C4-2B (cell line): Measurements from ENCODE around the gene TXNIP.

Experiments used
- ZFX ChIP-seq: fragments of 450-650 bp; IDR thresholded peaks from 2 replicates; pipeline ENCODE4 v1.6.1; 2017
- TF ChIP-seq, protein P1 (sequence below): fragments of 450-650 bp; conservative IDR thresholded peaks from 2 replicates; pipeline ENCODE4 v1.5.1; 2017; ENCODE audit warnings: mild to moderate bottlenecking

GRCh38 chr1:145980457-145980994 lies 15.9 kb downstream of the TXNIP start:
- TF ChIP-seq, protein P1, sequence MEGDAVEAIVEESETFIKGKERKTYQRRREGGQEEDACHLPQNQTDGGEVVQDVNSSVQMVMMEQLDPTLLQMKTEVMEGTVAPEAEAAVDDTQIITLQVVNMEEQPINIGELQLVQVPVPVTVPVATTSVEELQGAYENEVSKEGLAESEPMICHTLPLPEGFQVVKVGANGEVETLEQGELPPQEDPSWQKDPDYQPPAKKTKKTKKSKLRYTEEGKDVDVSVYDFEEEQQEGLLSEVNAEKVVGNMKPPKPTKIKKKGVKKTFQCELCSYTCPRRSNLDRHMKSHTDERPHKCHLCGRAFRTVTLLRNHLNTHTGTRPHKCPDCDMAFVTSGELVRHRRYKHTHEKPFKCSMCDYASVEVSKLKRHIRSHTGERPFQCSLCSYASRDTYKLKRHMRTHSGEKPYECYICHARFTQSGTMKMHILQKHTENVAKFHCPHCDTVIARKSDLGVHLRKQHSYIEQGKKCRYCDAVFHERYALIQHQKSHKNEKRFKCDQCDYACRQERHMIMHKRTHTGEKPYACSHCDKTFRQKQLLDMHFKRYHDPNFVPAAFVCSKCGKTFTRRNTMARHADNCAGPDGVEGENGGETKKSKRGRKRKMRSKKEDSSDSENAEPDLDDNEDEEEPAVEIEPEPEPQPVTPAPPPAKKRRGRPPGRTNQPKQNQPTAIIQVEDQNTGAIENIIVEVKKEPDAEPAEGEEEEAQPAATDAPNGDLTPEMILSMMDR: no peak
- TF ChIP-seq ZFX: no peak
